SK-N-SH (cell line): ENCODE data around the gene HBG2. TPM values are rescaled to one million over a fixed set of nuclear protein-coding genes. Genes with fewer than 3 reads are reported as not detected.

ENCODE experiments used
- CTCF ChIA-PET: fragments of 300-600, 350-600 bp; formaldehyde crosslinking; extraction: SDS; loops from one replicate; lab custom pipeline; 2021; lab: Yijun Ruan, JAX
- POLR2A ChIA-PET: fragments of 350-600 bp; sonication (Branson Sonifier 250); formaldehyde crosslinking; extraction: SDS; loops from one replicate; lab custom pipeline; 2020; ENCODE audit warnings: antibody characterized with exemption, inconsistent platforms; lab: Yijun Ruan, JAX
- DNase-seq: peaks from one replicate; pipeline ENCODE4 v3.0.0; 2012
- H2AFZ ChIP-seq: fragments of 200-600 bp; sonication (generic); 2 replicates; pipeline ENCODE4 v1.8.1; 2016; ENCODE audit warnings: antibody characterized with exemption, mild to moderate bottlenecking, low read depth
- H3F3A ChIP-seq: fragments of 200-600 bp; sonication (generic); replicated peaks from 2 replicates; pipeline ENCODE3; 2016; ENCODE audit warnings: antibody characterized with exemption, mild to moderate bottlenecking; ENCODE audit not compliant: insufficient read depth
- H3K27ac ChIP-seq, 2 experiments: fragments of 200-500 bp in 1 of 2; fragments of 200-600 bp in 1 of 2; sonication (Bioruptor generic) in 1 of 2; sonication (generic), shearing (Covaris generic) in 1 of 2; 2 replicates each; pipeline versions ENCODE4 v1.5.1 to v1.6.1; 2014 to 2016; ENCODE audit warnings: low read depth in 2 of 2, inconsistent platforms in 1 of 2, low read length in 1 of 2, mild to moderate bottlenecking in 1 of 2, mixed read lengths in 1 of 2
- H3K27me3 ChIP-seq: fragments of 200-600 bp; sonication (generic), shearing (Covaris generic); 2 replicates; pipeline ENCODE4 v1.6.1; 2016; ENCODE audit warnings: mixed run types; ENCODE audit not compliant: insufficient read depth
- H3K36me3 ChIP-seq, 2 experiments: fragments of 200-500 bp in 1 of 2; fragments of 200-600 bp in 1 of 2; sonication (Bioruptor generic) in 1 of 2; sonication (generic) in 1 of 2; replicated peaks in 1 of 2; 2 replicates each; pipeline versions ENCODE3 to v1.5.1; 2014 to 2016; ENCODE audit warnings: low read length in 1 of 2, mild to moderate bottlenecking in 1 of 2; ENCODE audit not compliant: insufficient read depth in 2 of 2, control insufficient read depth in 1 of 2
- H3K4me1 ChIP-seq, 2 experiments: fragments of 200-500 bp in 1 of 2; fragments of 200-600 bp in 1 of 2; sonication (Bioruptor generic) in 1 of 2; sonication (generic), shearing (Covaris generic) in 1 of 2; 2 replicates each; pipeline versions ENCODE4 v1.5.1 to v1.6.1; 2014 to 2016; ENCODE audit warnings: low read depth in 1 of 2, low read length in 1 of 2, mixed run types in 1 of 2; ENCODE audit not compliant: insufficient read depth in 2 of 2, control insufficient read depth in 1 of 2
- H3K4me2 ChIP-seq: fragments of 200-600 bp; sonication (generic), shearing (Covaris generic); 2 replicates; pipeline ENCODE4 v1.6.1; 2017; ENCODE audit warnings: mixed run types
- H3K4me3 ChIP-seq, 2 experiments: fragments of 200-500 bp in 1 of 2; fragments of 200-600 bp in 1 of 2; sonication (Bioruptor generic) in 1 of 2; sonication (generic), shearing (Covaris generic) in 1 of 2; 2 replicates each; pipeline versions ENCODE4 v1.5.1 to v1.8.1; 2014 to 2016; ENCODE audit warnings: low read depth in 2 of 2, inconsistent platforms in 1 of 2, low read length in 1 of 2, mild to moderate bottlenecking in 1 of 2, mixed read lengths in 1 of 2, moderate library complexity in 1 of 2
- H3K79me2 ChIP-seq: fragments of 200-600 bp; sonication (generic); 2 replicates; pipeline ENCODE4 v1.8.1; 2017; ENCODE audit warnings: mild to moderate bottlenecking; ENCODE audit not compliant: insufficient read depth
- H3K9ac ChIP-seq: fragments of 200-600 bp; sonication (generic); 2 replicates; pipeline ENCODE4 v1.6.1; 2017; ENCODE audit warnings: mixed run types
- H3K9me2 ChIP-seq: fragments of 200-600 bp; sonication (generic); 2 replicates; pipeline ENCODE4 v1.6.1; 2017; ENCODE audit warnings: mixed run types
- H3K9me3 ChIP-seq: fragments of 200-600 bp; sonication (generic); 2 replicates; pipeline ENCODE4 v1.6.1; 2017; ENCODE audit warnings: mixed run types, mild to moderate bottlenecking, moderate library complexity
- H4K20me1 ChIP-seq: fragments of 200-600 bp; sonication (generic); 2 replicates; pipeline ENCODE4 v1.6.1; 2017; ENCODE audit warnings: mild to moderate bottlenecking, mixed run types; ENCODE audit not compliant: insufficient read depth
- EP300 ChIP-seq, 2 experiments: IDR thresholded peaks; 2 replicates each; pipeline versions ENCODE4 v1.4.0 to v1.6.1; 2012; ENCODE audit warnings: borderline replicate concordance in 1 of 2, low read depth in 1 of 2, low read length in 1 of 2
- EZH2phosphoT487 ChIP-seq: fragments of 200-600 bp; sonication (generic); IDR thresholded peaks from 2 replicates; pipeline ENCODE4 v1.6.1; 2017; ENCODE audit warnings: low read depth, mixed run types, mild to moderate bottlenecking, antibody characterized with exemption, moderate library complexity, borderline replicate concordance
- FOSL2 ChIP-seq: IDR thresholded peaks from 2 replicates; pipeline ENCODE4 v1.4.0; 2012; ENCODE audit warnings: low read depth, mild to moderate bottlenecking, moderate library complexity, borderline replicate concordance
- FOXM1 ChIP-seq: IDR thresholded peaks from 2 replicates; pipeline ENCODE4 v1.4.0; 2012; ENCODE audit warnings: low read depth, mild to moderate bottlenecking
- JUND ChIP-seq: IDR thresholded peaks from 2 replicates; pipeline ENCODE4 v1.4.0; 2012
- MEF2A ChIP-seq: IDR thresholded peaks from 2 replicates; pipeline ENCODE4 v1.4.0; 2012; ENCODE audit warnings: low read depth, borderline replicate concordance
- POLR2AphosphoS5 ChIP-seq: IDR thresholded peaks from 2 replicates; pipeline ENCODE4 v1.6.1; 2012; ENCODE audit warnings: low read depth, low read length
- RAD21 ChIP-seq: IDR thresholded peaks from 2 replicates; pipeline ENCODE4 v1.6.1; 2012; ENCODE audit warnings: mild to moderate bottlenecking, low read length
- REST ChIP-seq: IDR thresholded peaks from 2 replicates; pipeline ENCODE4 v1.6.1; 2012; ENCODE audit warnings: mild to moderate bottlenecking, low read depth, low read length, moderate library complexity
- RFX5 ChIP-seq: IDR thresholded peaks from 2 replicates; pipeline ENCODE4 v1.6.1; 2012; ENCODE audit warnings: mild to moderate bottlenecking, improper control_type of control experiment, low read length
- RXRA ChIP-seq: IDR thresholded peaks from 2 replicates; pipeline ENCODE4 v1.4.0; 2012; ENCODE audit warnings: low read depth, mild to moderate bottlenecking, borderline replicate concordance
- TAF1 ChIP-seq: IDR thresholded peaks from 2 replicates; pipeline ENCODE4 v1.6.1; 2012; ENCODE audit warnings: low read depth, mild to moderate bottlenecking, low read length, moderate library complexity, borderline replicate concordance
- TCF12 ChIP-seq: IDR thresholded peaks from 2 replicates; pipeline ENCODE4 v1.4.0; 2012
- TEAD4 ChIP-seq: IDR thresholded peaks from 2 replicates; pipeline ENCODE4 v1.4.0; 2012; ENCODE audit warnings: mild to moderate bottlenecking, borderline replicate concordance; ENCODE audit not compliant: insufficient read depth
- YY1 ChIP-seq: IDR thresholded peaks from 2 replicates; pipeline ENCODE4 v1.4.0; 2012; ENCODE audit warnings: low read depth, mild to moderate bottlenecking
- WGBS: methylation state at CpG from one replicate; pipeline ENCODE4 v1.1.6; 2017; ENCODE audit warnings: low lambda C conversion rate; 5-methylcytosine and 5-hydroxymethylcytosine counted together
- polyA plus RNA-seq, 3 experiments: library from polyadenylated mRNA; depleted of rRNA; stranded (reverse); fragments of >200 nt; gene quantifications; 2 replicates each; pipeline ENCODE4 v1.2.3, GENCODE V29; 2012
- TF ChIP-seq, protein P1 (sequence below): IDR thresholded peaks from 2 replicates; pipeline ENCODE4 v1.4.0; 2012; ENCODE audit warnings: low read depth, borderline replicate concordance
- TF ChIP-seq, protein P2 (sequence below): IDR thresholded peaks from 2 replicates; pipeline ENCODE4; 2012
- TF ChIP-seq, protein P3 (sequence below): fragments of 200-600 bp; sonication (generic); IDR thresholded peaks from 2 replicates; pipeline ENCODE4 v1.6.1; 2017; ENCODE audit warnings: antibody characterized with exemption, mild to moderate bottlenecking, moderate library complexity

The HBG2 gene
- polyA plus RNA-seq, 1 of the 3 experiments (the other 2 are of a cell fraction), result 0.33 TPM

DNA sequence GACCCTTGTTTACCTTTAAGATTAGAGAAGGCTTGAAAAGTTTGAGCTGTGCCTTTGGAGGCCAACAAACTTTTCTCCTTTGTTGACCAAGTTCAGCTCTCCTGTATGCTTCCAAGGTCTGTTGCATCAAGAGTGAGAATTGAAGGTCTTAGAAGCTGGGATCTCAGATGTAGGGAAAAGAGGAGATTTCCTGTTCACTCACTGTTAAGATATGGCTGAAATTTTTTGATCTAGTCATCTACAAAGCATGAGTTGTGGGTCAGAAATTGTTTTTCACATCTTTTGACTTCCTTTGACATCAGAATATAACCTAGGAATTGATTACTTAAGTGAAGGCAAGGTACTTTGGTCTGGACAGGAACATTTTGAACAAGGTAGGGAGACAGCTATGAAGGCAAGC is 35.1 kb upstream of the HBG2 start (continued):
- TF ChIP-seq, protein P1, sequence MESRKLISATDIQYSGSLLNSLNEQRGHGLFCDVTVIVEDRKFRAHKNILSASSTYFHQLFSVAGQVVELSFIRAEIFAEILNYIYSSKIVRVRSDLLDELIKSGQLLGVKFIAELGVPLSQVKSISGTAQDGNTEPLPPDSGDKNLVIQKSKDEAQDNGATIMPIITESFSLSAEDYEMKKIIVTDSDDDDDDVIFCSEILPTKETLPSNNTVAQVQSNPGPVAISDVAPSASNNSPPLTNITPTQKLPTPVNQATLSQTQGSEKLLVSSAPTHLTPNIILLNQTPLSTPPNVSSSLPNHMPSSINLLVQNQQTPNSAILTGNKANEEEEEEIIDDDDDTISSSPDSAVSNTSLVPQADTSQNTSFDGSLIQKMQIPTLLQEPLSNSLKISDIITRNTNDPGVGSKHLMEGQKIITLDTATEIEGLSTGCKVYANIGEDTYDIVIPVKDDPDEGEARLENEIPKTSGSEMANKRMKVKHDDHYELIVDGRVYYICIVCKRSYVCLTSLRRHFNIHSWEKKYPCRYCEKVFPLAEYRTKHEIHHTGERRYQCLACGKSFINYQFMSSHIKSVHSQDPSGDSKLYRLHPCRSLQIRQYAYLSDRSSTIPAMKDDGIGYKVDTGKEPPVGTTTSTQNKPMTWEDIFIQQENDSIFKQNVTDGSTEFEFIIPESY, result no peak

- DNase-seq, result no peak
- no peaks in the 10 kb centered on the region for H3K4me1 ChIP-seq
- 35% methylated on average over 6 of the region's 6 CpGs for WGBS
- H2AFZ ChIP-seq, result no peak overlapping the region
- H3K9me3 ChIP-seq, result no peaks in the 10 kb centered on the region
- H3F3A ChIP-seq, result no peaks in the 10 kb centered on the region
- POLR2A ChIA-PET, result no interaction called here
- H3K27me3 ChIP-seq, result no peaks in the 10 kb centered on the region
- H3K9me2 ChIP-seq, result no peaks in the 10 kb centered on the region
- H3K36me3 ChIP-seq, result no peaks in the 10 kb centered on the region
- H3K9ac ChIP-seq, result no peak overlapping the region
- CTCF ChIA-PET, result no interaction called here
- H3K79me2 ChIP-seq, result no peaks in the 10 kb centered on the region
- no peak overlapping the region for H3K4me2 ChIP-seq
- H3K27ac ChIP-seq, result no peak overlapping the region
- no peaks in the 10 kb centered on the region for H4K20me1 ChIP-seq
- TF ChIP-seq REST (no peak), FOSL2 (no peak), MEF2A (no peak), FOXM1 (no peak), RFX5 (no peak), EP300 (IDR thresholded peaks at IDR 0.05; ENCODE audit: borderline replicate concordance in 1 of 2, low read depth in 1 of 2, low read length in 1 of 2) (no peak), RXRA (no peak), TCF12 (no peak), RAD21 (no peak), TEAD4 (no peak), TAF1 (no peak), EZH2phosphoT487 (no peak), YY1 (no peak), POLR2AphosphoS5 (no peak), JUND (no peak)
- TF ChIP-seq, protein P2, sequence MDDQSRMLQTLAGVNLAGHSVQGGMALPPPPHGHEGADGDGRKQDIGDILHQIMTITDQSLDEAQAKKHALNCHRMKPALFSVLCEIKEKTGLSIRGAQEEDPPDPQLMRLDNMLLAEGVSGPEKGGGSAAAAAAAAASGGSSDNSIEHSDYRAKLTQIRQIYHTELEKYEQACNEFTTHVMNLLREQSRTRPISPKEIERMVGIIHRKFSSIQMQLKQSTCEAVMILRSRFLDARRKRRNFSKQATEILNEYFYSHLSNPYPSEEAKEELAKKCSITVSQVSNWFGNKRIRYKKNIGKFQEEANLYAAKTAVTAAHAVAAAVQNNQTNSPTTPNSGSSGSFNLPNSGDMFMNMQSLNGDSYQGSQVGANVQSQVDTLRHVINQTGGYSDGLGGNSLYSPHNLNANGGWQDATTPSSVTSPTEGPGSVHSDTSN, result no peak
- TF ChIP-seq, protein P3, sequence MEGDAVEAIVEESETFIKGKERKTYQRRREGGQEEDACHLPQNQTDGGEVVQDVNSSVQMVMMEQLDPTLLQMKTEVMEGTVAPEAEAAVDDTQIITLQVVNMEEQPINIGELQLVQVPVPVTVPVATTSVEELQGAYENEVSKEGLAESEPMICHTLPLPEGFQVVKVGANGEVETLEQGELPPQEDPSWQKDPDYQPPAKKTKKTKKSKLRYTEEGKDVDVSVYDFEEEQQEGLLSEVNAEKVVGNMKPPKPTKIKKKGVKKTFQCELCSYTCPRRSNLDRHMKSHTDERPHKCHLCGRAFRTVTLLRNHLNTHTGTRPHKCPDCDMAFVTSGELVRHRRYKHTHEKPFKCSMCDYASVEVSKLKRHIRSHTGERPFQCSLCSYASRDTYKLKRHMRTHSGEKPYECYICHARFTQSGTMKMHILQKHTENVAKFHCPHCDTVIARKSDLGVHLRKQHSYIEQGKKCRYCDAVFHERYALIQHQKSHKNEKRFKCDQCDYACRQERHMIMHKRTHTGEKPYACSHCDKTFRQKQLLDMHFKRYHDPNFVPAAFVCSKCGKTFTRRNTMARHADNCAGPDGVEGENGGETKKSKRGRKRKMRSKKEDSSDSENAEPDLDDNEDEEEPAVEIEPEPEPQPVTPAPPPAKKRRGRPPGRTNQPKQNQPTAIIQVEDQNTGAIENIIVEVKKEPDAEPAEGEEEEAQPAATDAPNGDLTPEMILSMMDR, result no peak
- H3K4me3 ChIP-seq, result no peak overlapping the region
Measured at GRCh38 chr11:5288906-5289550, 34.4 kb upstream of the HBG2 start.
